ENCODE results near the gene ZNF202. TPM values are rescaled to one million over a fixed set of nuclear protein-coding genes. Genes with fewer than 3 reads are reported as not detected.

ZNF202 gene
- total RNA-seq, 2 experiments from 2014 or later, result 6.8 to 8.0 TPM

DNA sequence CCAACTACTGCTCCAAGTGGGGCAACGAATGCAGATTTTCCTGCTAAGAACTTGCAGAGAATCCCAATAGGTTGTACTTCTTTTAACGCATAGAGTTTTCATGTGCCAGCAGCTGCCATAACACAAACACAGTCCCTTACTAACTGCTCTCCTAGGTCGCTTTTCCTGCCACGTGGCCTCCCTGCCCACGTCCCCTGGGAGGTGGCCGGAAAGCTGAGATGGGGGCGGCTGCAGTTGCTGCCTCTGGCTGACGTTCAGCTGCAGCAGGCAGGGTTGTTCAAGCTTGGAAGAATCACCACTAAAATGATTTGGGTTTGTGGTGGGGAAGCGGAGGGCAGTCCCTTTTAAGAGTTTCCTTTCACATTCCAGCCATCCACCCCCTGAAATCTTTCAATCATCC is 39.3 kb downstream of the ZNF202 start:
- H3K9me3 Mint-ChIP-seq, result no peaks in the 10 kb centered on the region
- Histone ChIP-seq H3K36me3 (ENCODE audit: insufficient read depth, low read length) (no peaks in the 10 kb centered on the region), H3K27me3 (ENCODE audit: control insufficient read depth in 1 of 2, insufficient read depth in 2 of 2, low read length in 2 of 2) (peaks cover 0 to 4% of the 10 kb centered on the region in 2 experiments), H3K9me3 (ENCODE audit: control insufficient read depth in 1 of 2, insufficient read depth in 1 of 2, low read length in 2 of 2) (no peaks in the 10 kb centered on the region), H3K4me3 (ENCODE audit: low read length) (no peak overlapping the region), H3K4me1 (ENCODE audit: insufficient read depth, low read length) (no peaks in the 10 kb centered on the region), H3K27ac (ENCODE audit: low read depth in 1 of 2, low read length in 2 of 2) (no peak overlapping the region)
- peaks cover 28% of the 10 kb centered on the region for H3K27me3 Mint-ChIP-seq
- no peaks in the 10 kb centered on the region for H3K36me3 Mint-ChIP-seq (ENCODE audit: low read depth)
- no peaks in the 10 kb centered on the region for H3K4me1 Mint-ChIP-seq (ENCODE audit: low read depth)
- no peak overlapping the region for H3K27ac Mint-ChIP-seq
- intact Hi-C loops (cut with DNase I, micrococcal nuclease), result no loop called here
- TF ChIP-seq CTCF (IDR thresholded peaks at IDR 0.05), result no peak
- H3K4me3 Mint-ChIP-seq, result no peak overlapping the region
- POLR2A ChIA-PET, result no interaction called here
- CTCF ChIA-PET, result no interaction called here
- ATAC-seq (ENCODE audit: poor library complexity) (no peak), DNase-seq (no peak)

DNA sequence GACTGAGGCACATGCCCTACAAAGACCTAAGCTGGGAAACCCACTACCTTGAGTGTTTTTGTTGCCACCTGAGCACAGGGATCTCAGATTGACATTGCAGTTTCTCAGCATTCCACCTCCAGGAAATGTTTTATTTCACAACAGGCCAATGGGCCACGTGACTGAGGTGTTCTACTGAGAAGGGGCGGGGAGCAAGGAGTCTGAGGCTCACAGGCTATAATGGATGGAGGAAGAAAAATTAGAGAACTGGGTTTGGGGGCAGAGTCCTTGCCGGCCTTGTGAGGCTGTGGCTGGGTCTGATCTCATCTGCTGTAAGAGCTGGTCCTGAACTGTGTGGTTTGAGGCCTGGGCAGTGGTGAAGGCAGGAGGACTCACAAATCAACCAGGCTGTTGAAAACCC is 40.7 kb downstream of the ZNF202 start:
- no peaks in the 10 kb centered on the region for H3K36me3 ChIP-seq (ENCODE audit: insufficient read depth, low read length)
- no peak for TF ChIP-seq CTCF (IDR thresholded peaks at IDR 0.05)
- DNase-seq, result no peak
- ChIA-PET POLR2A (no interaction called here), CTCF (no interaction called here)
- H3K27me3 ChIP-seq (ENCODE audit: control insufficient read depth in 1 of 2, insufficient read depth in 2 of 2, low read length in 2 of 2), result peaks cover 0 to 7% of the 10 kb centered on the region in 2 experiments
- H3K9me3 ChIP-seq (ENCODE audit: control insufficient read depth in 1 of 2, insufficient read depth in 1 of 2, low read length in 2 of 2), result no peaks in the 10 kb centered on the region
- H3K4me3 ChIP-seq (ENCODE audit: low read length), result no peak overlapping the region
- H3K27me3 Mint-ChIP-seq, result peaks cover 36% of the 10 kb centered on the region
- H3K4me1 ChIP-seq (ENCODE audit: insufficient read depth, low read length), result no peaks in the 10 kb centered on the region
- ATAC-seq (ENCODE audit: poor library complexity), result no peak
- no peaks in the 10 kb centered on the region for H3K36me3 Mint-ChIP-seq (ENCODE audit: low read depth)
- H3K9me3 Mint-ChIP-seq, result no peaks in the 10 kb centered on the region
- H3K4me3 Mint-ChIP-seq, result no peak overlapping the region
- no peak overlapping the region for H3K27ac Mint-ChIP-seq
- intact Hi-C loops (cut with DNase I, micrococcal nuclease), result no loop called here
- no peak overlapping the region for H3K27ac ChIP-seq (ENCODE audit: low read depth in 1 of 2, low read length in 2 of 2)
- no peaks in the 10 kb centered on the region for H3K4me1 Mint-ChIP-seq (ENCODE audit: low read depth)

- Histone ChIP-seq H3K27ac (ENCODE audit: low read depth in 1 of 2, low read length in 2 of 2) (no peak overlapping the region), H3K4me1 (ENCODE audit: insufficient read depth, low read length) (no peaks in the 10 kb centered on the region), H3K9me3 (ENCODE audit: control insufficient read depth in 1 of 2, insufficient read depth in 1 of 2, low read length in 2 of 2) (no peaks in the 10 kb centered on the region), H3K27me3 (ENCODE audit: control insufficient read depth in 1 of 2, insufficient read depth in 2 of 2, low read length in 2 of 2) (peaks cover 0 to 14% of the 10 kb centered on the region in 2 experiments), H3K36me3 (ENCODE audit: insufficient read depth, low read length) (no peaks in the 10 kb centered on the region), H3K4me3 (ENCODE audit: low read length) (no peak overlapping the region)
- Mint-ChIP-seq H3K4me3 (no peak overlapping the region), H3K27me3 (peaks cover 40% of the 10 kb centered on the region), H3K27ac (no peak overlapping the region), H3K9me3 (no peaks in the 10 kb centered on the region), H3K36me3 (ENCODE audit: low read depth) (no peaks in the 10 kb centered on the region), H3K4me1 (ENCODE audit: low read depth) (no peaks in the 10 kb centered on the region)
- DNase-seq (no peak), ATAC-seq (ENCODE audit: poor library complexity) (no peak)
- intact Hi-C loops (cut with DNase I, micrococcal nuclease), result no loop called here
- POLR2A ChIA-PET, result interaction anchor here (1.2 kb wide), 1 partner anchor 17 kb away, joined by 3 read pairs; no protein-coding TSS in a partner anchor
- CTCF ChIA-PET, result no interaction called here
- no peak for TF ChIP-seq CTCF (IDR thresholded peaks at IDR 0.05)
Measured at GRCh38 chr11:123698546-123699127, 42.8 kb downstream of the ZNF202 start.

Measured in CD4-positive, alpha-beta T cell (primary cell).